Trophoblast cell (in vitro differentiated cells and primary cell): Measurements from ENCODE around the gene PRPF6.
A peak's percentile ranks its signal among the peaks of the same experiment; 100 is the strongest.

Experiments used
- DNase-seq, 2 donors: peaks; one replicate each; pipeline ENCODE4 v3.0.0-alpha.2; 2016
- H2AFZ ChIP-seq: 2 replicates; pipeline ENCODE4 v1.6.1; 2013; ENCODE audit warnings: low read length, moderate library complexity, mild to moderate bottlenecking; ENCODE audit not compliant: insufficient read depth, poor library complexity
- H2AK5ac ChIP-seq: 2 replicates; pipeline ENCODE4 v1.6.1; 2013; ENCODE audit warnings: mild to moderate bottlenecking, low read length
- H2BK120ac ChIP-seq: 2 replicates; pipeline ENCODE4 v1.6.1; 2013; ENCODE audit warnings: low read length, mild to moderate bottlenecking, moderate library complexity; ENCODE audit not compliant: insufficient read depth, poor library complexity
- H2BK12ac ChIP-seq: 2 replicates; pipeline ENCODE4 v1.6.1; 2013; ENCODE audit warnings: mild to moderate bottlenecking, low read length, moderate library complexity
- H2BK5ac ChIP-seq: 2 replicates; pipeline ENCODE4 v1.6.1; 2013; ENCODE audit warnings: low read length, low read depth, moderate library complexity, mild to moderate bottlenecking; ENCODE audit not compliant: poor library complexity
- H3K14ac ChIP-seq: 2 replicates; pipeline ENCODE4 v1.6.1; 2013; ENCODE audit warnings: mild to moderate bottlenecking, low read length
- H3K18ac ChIP-seq: 2 replicates; pipeline ENCODE4 v1.6.1; 2013; ENCODE audit warnings: mild to moderate bottlenecking, low read length
- H3K23ac ChIP-seq: 2 replicates; pipeline ENCODE4 v1.6.1; 2013; ENCODE audit warnings: low read length
- H3K27ac ChIP-seq: 2 replicates; pipeline ENCODE4 v1.5.1; 2013; ENCODE audit warnings: low read depth, mild to moderate bottlenecking, inconsistent platforms, low read length, moderate library complexity
- H3K27me3 ChIP-seq: 2 replicates; pipeline ENCODE4 v1.6.1; 2013; ENCODE audit warnings: inconsistent platforms, mild to moderate bottlenecking, low read length, moderate library complexity; ENCODE audit not compliant: insufficient read depth
- H3K36me3 ChIP-seq, 2 experiments: 1 replicate in 1 of 2; 2 replicates in 1 of 2; pipeline ENCODE4 v1.6.1; 2013; ENCODE audit warnings: low read length in 2 of 2, mild to moderate bottlenecking in 2 of 2, moderate library complexity in 1 of 2; ENCODE audit not compliant: insufficient read depth in 2 of 2, control insufficient read depth in 1 of 2
- H3K4ac ChIP-seq: 2 replicates; pipeline ENCODE4 v1.6.1; 2013; ENCODE audit warnings: low read depth, mild to moderate bottlenecking, low read length, moderate library complexity
- H3K4me1 ChIP-seq, 2 experiments: 1 replicate in 1 of 2; 2 replicates in 1 of 2; pipeline ENCODE4 v1.6.1; 2013; ENCODE audit warnings: low read length in 2 of 2, mild to moderate bottlenecking in 2 of 2, moderate library complexity in 1 of 2; ENCODE audit not compliant: insufficient read depth in 2 of 2, control insufficient read depth in 1 of 2
- H3K4me2 ChIP-seq: 2 replicates; pipeline ENCODE4 v1.6.1; 2013; ENCODE audit warnings: inconsistent platforms, mild to moderate bottlenecking, low read length, moderate library complexity
- H3K4me3 ChIP-seq: 2 replicates; pipeline ENCODE4 v1.5.1; 2013; ENCODE audit warnings: mild to moderate bottlenecking, low read depth, low read length, inconsistent platforms
- H3K79me1 ChIP-seq: one replicate; pipeline ENCODE4 v1.6.1; 2013; ENCODE audit warnings: low read length
- H3K79me2 ChIP-seq: 2 replicates; pipeline ENCODE4 v1.6.1; 2013; ENCODE audit warnings: low read length, mild to moderate bottlenecking; ENCODE audit not compliant: control insufficient read depth, insufficient read depth, poor library complexity
- H3K9ac ChIP-seq: 2 replicates; pipeline ENCODE4 v1.6.1; 2013; ENCODE audit warnings: mild to moderate bottlenecking, low read length
- H3K9me3 ChIP-seq: 2 replicates; pipeline ENCODE4 v1.6.1; 2013; ENCODE audit warnings: low read depth, mild to moderate bottlenecking, control low read depth, inconsistent platforms, low read length; ENCODE audit not compliant: insufficient read depth
- H4K12ac ChIP-seq: 2 replicates; pipeline ENCODE4 v1.6.1; 2013; ENCODE audit warnings: low read depth, mild to moderate bottlenecking, low read length, moderate library complexity
- H4K8ac ChIP-seq: 2 replicates; pipeline ENCODE4 v1.6.1; 2013; ENCODE audit warnings: low read depth, mild to moderate bottlenecking, low read length, moderate library complexity
- H4K91ac ChIP-seq: one replicate; pipeline ENCODE4 v1.6.1; 2013; ENCODE audit warnings: low read depth, mild to moderate bottlenecking, low read length, moderate library complexity
- WGBS: extraction: QIAGEN DNeasy Blood & Tissue Kit; methylation state at CpG from one replicate; pipeline ENCODE4 v1.1.7; 2013; ENCODE audit warnings: missing lambda C conversion rate; ENCODE audit not compliant: insufficient read length, insufficient coverage; ENCODE audit errors: extremely low coverage; 5-methylcytosine and 5-hydroxymethylcytosine counted together

The PRPF6 gene

GRCh38 chr20:64041040-64041780, 60.3 kb downstream of the PRPF6 start:
- H3K27me3 ChIP-seq, result peaks cover 8% of the 10 kb centered on the region
- no peak overlapping the region for H2BK12ac ChIP-seq
- no peak overlapping the region for H2AK5ac ChIP-seq
- no peak overlapping the region for H3K4me3 ChIP-seq
- H3K4me2 ChIP-seq, result no peak overlapping the region
- H2AFZ ChIP-seq, result no peak overlapping the region
- no peaks in the 10 kb centered on the region for H3K36me3 ChIP-seq
- H3K23ac ChIP-seq, result no peak overlapping the region
- H3K9ac ChIP-seq, result no peak overlapping the region
- no peak for DNase-seq
- H3K27ac ChIP-seq, result no peak overlapping the region
- peaks cover 18 to 33% of the 10 kb centered on the region in 2 experiments for H3K4me1 ChIP-seq
- no peak overlapping the region for H4K8ac ChIP-seq
- no peak overlapping the region for H4K91ac ChIP-seq
- H3K14ac ChIP-seq, result no peak overlapping the region
- H3K4ac ChIP-seq, result no peak overlapping the region
- no CpG with 5 or more reads among the region's 15 CpGs for WGBS
- H3K9me3 ChIP-seq, result no peaks in the 10 kb centered on the region
- H3K79me2 ChIP-seq, result peaks cover 3% of the 10 kb centered on the region
- H2BK120ac ChIP-seq, result no peak overlapping the region
- no peak overlapping the region for H2BK5ac ChIP-seq
- no peak overlapping the region for H3K18ac ChIP-seq
- no peak overlapping the region for H4K12ac ChIP-seq
- H3K79me1 ChIP-seq, result peaks cover 7% of the 10 kb centered on the region

DNA sequence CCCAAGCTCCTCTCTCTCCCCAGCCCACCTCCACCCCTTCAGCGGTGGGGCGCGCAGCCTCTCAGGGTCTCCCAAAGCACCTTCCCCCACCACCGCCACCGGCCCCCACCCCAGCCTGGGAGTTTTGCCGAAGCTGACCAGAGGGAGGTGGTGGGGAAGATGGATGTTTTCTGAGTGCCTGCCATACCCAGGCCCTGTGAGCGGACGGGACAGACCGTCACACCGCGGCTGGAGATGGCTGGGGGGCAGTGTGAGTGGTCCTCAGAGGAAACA, 60.8 kb downstream of the PRPF6 start:
- no peak overlapping the region for H3K27ac ChIP-seq
- H2BK5ac ChIP-seq, result no peak overlapping the region
- H3K14ac ChIP-seq, result no peak overlapping the region
- H3K23ac ChIP-seq, result no peak overlapping the region
- no peaks in the 10 kb centered on the region for H3K36me3 ChIP-seq
- no peak for DNase-seq
- WGBS, result no CpG with 5 or more reads among the region's 11 CpGs
- no peak overlapping the region for H2AK5ac ChIP-seq
- H3K4me2 ChIP-seq, result peak overlapping the region; percentile 65
- no peak overlapping the region for H4K91ac ChIP-seq
- peaks cover 3% of the 10 kb centered on the region for H3K79me2 ChIP-seq
- H3K9me3 ChIP-seq, result no peaks in the 10 kb centered on the region
- no peak overlapping the region for H2AFZ ChIP-seq
- peak overlapping the region; percentile 95 for H4K8ac ChIP-seq
- H3K18ac ChIP-seq, result no peak overlapping the region
- peaks cover 7% of the 10 kb centered on the region for H3K79me1 ChIP-seq
- no peak overlapping the region for H3K9ac ChIP-seq
- H3K4ac ChIP-seq, result no peak overlapping the region
- peaks cover 13 to 27% of the 10 kb centered on the region in 2 experiments for H3K4me1 ChIP-seq
- peak overlapping the region; percentile 34 for H4K12ac ChIP-seq
- no peak overlapping the region for H3K4me3 ChIP-seq
- H2BK120ac ChIP-seq, result no peak overlapping the region
- H2BK12ac ChIP-seq, result no peak overlapping the region
- peaks cover 9% of the 10 kb centered on the region for H3K27me3 ChIP-seq

DNA sequence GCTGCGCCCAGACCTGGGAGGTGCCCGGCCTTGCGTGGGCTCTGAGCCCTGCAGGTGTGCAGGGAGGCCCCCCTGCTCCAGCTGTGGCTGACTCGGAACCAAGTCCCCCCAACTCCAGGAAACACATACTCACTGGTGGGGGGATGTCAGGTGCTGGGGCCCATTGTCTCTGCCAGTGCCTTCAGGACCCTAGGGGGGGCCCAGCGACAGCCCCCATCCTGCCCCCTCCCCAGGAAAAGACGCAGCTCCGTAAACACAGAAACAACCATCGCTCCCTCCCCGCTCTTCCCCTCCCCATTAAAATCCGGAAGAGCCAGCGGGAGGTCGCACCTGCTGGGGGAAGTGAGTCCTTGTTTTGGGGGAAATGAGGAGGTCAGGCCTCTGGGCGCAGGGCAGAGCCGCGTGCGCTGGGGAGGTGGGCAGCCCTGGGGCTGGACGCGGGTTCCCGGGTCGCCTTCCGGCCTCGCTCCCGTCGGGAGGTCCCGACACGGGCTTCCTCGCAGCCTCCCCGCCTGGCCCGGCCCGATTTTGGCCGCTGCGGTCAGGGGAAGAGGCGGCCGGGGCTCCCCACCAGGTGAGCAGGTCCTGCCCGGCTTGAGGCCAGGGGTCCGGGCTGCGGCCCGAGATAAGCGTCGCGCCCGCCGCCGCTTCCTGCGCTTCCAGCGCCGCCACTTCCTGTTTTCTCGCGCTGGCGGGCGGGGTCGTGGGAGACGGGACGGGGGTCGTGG, 61.3 kb downstream of the PRPF6 start:
- peak overlapping the region; percentile 38 for H3K9ac ChIP-seq
- H3K79me1 ChIP-seq, result peaks cover 7% of the 10 kb centered on the region
- no peak overlapping the region for H3K4ac ChIP-seq
- peak overlapping the region; percentile 7 for H2BK12ac ChIP-seq
- peak overlapping the region; percentile 84 for H4K91ac ChIP-seq
- H3K36me3 ChIP-seq, result no peaks in the 10 kb centered on the region
- H2AFZ ChIP-seq, result peak overlapping the region; percentile 19
- H3K4me2 ChIP-seq, result peak overlapping the region; percentile 65
- no peak overlapping the region for H3K27ac ChIP-seq
- peaks cover 13% of the 10 kb centered on the region for H3K27me3 ChIP-seq
- H3K14ac ChIP-seq, result peak overlapping the region; percentile 75
- H3K9me3 ChIP-seq, result no peaks in the 10 kb centered on the region
- no peak overlapping the region for H2BK5ac ChIP-seq
- H3K23ac ChIP-seq, result no peak overlapping the region
- WGBS, result no CpG with 5 or more reads among the region's 55 CpGs
- H3K18ac ChIP-seq, result peak overlapping the region; percentile 51
- peak overlapping the region; percentile 29 for H2BK120ac ChIP-seq
- peaks cover 9 to 24% of the 10 kb centered on the region in 2 experiments for H3K4me1 ChIP-seq
- H2AK5ac ChIP-seq, result no peak overlapping the region
- H3K4me3 ChIP-seq, result peak overlapping the region; percentile 62
- DNase-seq, result no peak
- H4K8ac ChIP-seq, result peak overlapping the region; percentile 95
- H4K12ac ChIP-seq, result peak overlapping the region; percentile 34
- H3K79me2 ChIP-seq, result peaks cover 3% of the 10 kb centered on the region

GRCh38 chr20:64043768-64044167, 62.8 kb downstream of the PRPF6 start:
- Histone ChIP-seq H3K27ac (no peak overlapping the region), H3K27me3 (peaks cover 24% of the 10 kb centered on the region), H3K14ac (no peak overlapping the region), H2AFZ (no peak overlapping the region), H3K79me1 (peaks cover 4% of the 10 kb centered on the region), H3K36me3 (no peaks in the 10 kb centered on the region), H4K91ac (no peak overlapping the region), H3K18ac (no peak overlapping the region), H3K23ac (no peak overlapping the region), H3K79me2 (peaks cover 3% of the 10 kb centered on the region), H3K4ac (no peak overlapping the region), H2AK5ac (no peak overlapping the region), H4K8ac (no peak overlapping the region), H2BK5ac (no peak overlapping the region), H3K4me2 (no peak overlapping the region), H3K4me1 (peaks cover 0 to 24% of the 10 kb centered on the region in 2 experiments), H3K9ac (no peak overlapping the region), H3K9me3 (no peaks in the 10 kb centered on the region), H4K12ac (no peak overlapping the region), H2BK12ac (no peak overlapping the region), H3K4me3 (no peak overlapping the region), H2BK120ac (no peak overlapping the region)
- DNase-seq, result no peak
- WGBS, result 100% methylated on average over 1 of the region's 9 CpGs
